ENCODE measurements around the gene CDC42BPA.
A peak's percentile ranks its signal among the peaks of the same experiment; 100 is the strongest.

The CDC42BPA gene

DNA sequence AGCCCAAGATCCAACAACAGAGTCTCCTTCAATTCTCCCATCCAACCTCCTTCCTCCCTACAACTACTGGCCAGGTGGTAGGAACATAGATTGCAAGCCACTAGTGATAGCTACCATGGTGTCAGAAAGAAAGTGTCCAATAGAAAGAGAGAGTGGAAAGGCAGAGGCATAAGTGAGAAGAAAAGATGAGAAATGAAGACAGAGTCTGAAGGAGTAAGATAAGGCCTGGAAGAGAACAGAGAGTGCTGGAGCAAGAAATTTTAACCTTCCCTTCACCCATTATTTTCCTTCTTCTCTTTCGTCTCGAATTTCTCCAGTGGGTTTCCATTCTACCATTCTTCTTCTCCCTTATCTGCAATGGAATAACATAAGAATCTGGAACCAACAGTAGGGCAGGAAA lies 57.9 kb downstream of the CDC42BPA start:
- ChIA-PET POLR2A (no interaction called here), CTCF (no interaction called here)
- TF ChIP-seq ZNF384 (IDR thresholded peaks at IDR 0.05) = no peak
- no peak for TF ChIP-seq NFRKB (IDR thresholded peaks at IDR 0.05)
- no peak for TF ChIP-seq FOXA1 (IDR thresholded peaks at IDR 0.05)
- TF ChIP-seq LEF1 (IDR thresholded peaks at IDR 0.05; ENCODE audit: borderline replicate concordance) = no peak
- TF ChIP-seq FOXM1 (IDR thresholded peaks at IDR 0.05; ENCODE audit: borderline replicate concordance) = no peak
- no peak for TF ChIP-seq ARNT (IDR thresholded peaks at IDR 0.05)
- no peak for TF ChIP-seq L3MBTL2 (conservative IDR thresholded peaks at IDR 0.05)
- TF ChIP-seq ELF4 (IDR thresholded peaks at IDR 0.05) = no peak
- no peak for DNase-seq (ENCODE audit: extremely low spot score)

DNA sequence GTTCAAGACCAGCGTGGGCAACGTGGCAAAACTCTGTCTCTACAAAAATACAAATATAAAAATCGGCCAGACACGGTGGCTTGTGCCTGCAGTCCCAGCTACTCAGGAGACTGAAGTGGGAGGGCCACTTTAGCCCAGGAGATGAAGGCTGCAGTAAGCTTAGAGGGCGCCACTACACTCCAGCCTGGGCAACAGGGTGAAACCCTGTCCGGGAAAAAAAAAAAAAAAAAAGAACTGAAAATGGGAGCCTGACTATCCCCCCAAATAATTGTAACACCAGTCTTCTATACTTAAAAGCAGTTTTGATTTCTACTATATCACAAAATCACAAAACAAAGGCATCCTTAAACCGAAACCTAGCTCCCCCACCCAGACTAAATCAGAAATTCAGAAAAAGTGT lies 60.3 kb downstream of the CDC42BPA start:
- ChIA-PET CTCF (interaction anchor here (0.7 to 1.1 kb wide), 4 partner anchors 8 to 199 kb away, joined by 3 to 4 read pairs (median 4); no protein-coding TSS in a partner anchor), POLR2A (no interaction called here)
- no peak for DNase-seq (ENCODE audit: extremely low spot score)
- TF ChIP-seq HDGF (IDR thresholded peaks at IDR 0.05; ENCODE audit: borderline replicate concordance) = no peak
- no peak for TF ChIP-seq TARDBP (IDR thresholded peaks at IDR 0.05)
- TF ChIP-seq ZNF384 (IDR thresholded peaks at IDR 0.05) = peak; percentile 90

DNA sequence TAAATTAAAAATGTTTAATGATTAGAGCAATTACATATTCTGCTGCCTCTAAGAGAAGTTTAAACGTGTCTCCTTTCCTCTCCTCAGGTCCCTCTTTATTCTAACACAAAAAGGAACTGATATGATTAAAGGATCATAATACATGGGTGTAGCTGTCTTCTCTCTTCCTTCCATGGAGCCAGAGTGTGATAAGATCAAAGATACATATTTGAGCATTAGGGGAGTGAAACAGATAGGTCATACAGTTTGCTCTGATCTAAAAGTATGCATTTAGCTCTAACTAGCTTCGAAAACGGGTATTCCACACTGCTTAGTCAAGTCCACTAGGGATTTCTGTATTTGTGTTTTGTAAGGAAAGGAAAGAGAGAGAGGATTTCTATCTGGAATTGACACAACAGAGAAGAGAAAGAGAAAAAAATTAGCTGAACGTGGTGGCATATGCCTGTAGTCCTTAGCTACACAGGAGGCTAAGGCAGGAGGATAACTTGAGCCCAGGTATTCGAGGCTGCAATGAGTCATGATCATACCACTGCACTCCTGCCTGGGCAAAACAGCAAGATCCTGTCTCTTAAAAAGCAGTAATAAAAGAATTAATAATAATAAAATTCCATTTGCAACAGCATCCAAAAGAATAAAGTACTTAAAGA lies 63.1 kb downstream of the CDC42BPA start:
- no peak for DNase-seq (ENCODE audit: extremely low spot score)
- POLR2A ChIA-PET = no interaction called here
- TF ChIP-seq ARNT (IDR thresholded peaks at IDR 0.05) (no peak), ELF4 (IDR thresholded peaks at IDR 0.05) (no peak), FOXK2 (IDR thresholded peaks at IDR 0.05) (no peak), TARDBP (IDR thresholded peaks at IDR 0.05) (no peak), CTBP1 (IDR thresholded peaks at IDR 0.05; ENCODE audit: borderline replicate concordance) (no peak), L3MBTL2 (conservative IDR thresholded peaks at IDR 0.05) (no peak), SP1 (IDR thresholded peaks at IDR 0.05) (no peak)
- TF ChIP-seq, protein P1, sequence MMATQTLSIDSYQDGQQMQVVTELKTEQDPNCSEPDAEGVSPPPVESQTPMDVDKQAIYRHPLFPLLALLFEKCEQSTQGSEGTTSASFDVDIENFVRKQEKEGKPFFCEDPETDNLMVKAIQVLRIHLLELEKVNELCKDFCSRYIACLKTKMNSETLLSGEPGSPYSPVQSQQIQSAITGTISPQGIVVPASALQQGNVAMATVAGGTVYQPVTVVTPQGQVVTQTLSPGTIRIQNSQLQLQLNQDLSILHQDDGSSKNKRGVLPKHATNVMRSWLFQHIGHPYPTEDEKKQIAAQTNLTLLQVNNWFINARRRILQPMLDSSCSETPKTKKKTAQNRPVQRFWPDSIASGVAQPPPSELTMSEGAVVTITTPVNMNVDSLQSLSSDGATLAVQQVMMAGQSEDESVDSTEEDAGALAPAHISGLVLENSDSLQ (IDR thresholded peaks at IDR 0.05) = no peak
- CTCF ChIA-PET = no interaction called here

DNA sequence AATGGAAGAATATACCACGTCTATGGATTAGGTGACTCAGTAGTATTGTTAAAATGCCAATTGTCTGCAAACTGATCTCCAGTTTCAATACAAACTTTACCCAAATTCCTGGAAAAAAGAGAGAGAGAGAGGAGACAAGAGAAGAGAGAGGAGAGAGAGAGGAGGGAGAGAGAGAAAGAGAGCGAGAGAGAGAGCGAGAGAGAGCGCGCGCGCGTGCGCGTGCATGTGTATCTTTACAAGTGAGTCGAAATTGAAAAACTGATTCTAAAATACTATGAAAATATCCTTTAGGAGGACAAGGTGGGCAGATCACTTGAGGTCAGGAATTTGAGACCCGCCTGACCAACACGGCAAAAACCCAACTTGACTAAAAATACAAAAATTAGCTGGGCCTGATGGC lies 65.2 kb downstream of the CDC42BPA start:
- TF ChIP-seq LEF1 (IDR thresholded peaks at IDR 0.05; ENCODE audit: borderline replicate concordance) = no peak
- TF ChIP-seq TARDBP (IDR thresholded peaks at IDR 0.05) = no peak
- no peak for TF ChIP-seq CTBP1 (IDR thresholded peaks at IDR 0.05; ENCODE audit: borderline replicate concordance)
- no peak for TF ChIP-seq FOXM1 (IDR thresholded peaks at IDR 0.05; ENCODE audit: borderline replicate concordance)
- no peak for TF ChIP-seq ELF4 (IDR thresholded peaks at IDR 0.05)
- no peak for TF ChIP-seq SP1 (IDR thresholded peaks at IDR 0.05)
- TF ChIP-seq, protein P1 (IDR thresholded peaks at IDR 0.05) = no peak
- no peak for TF ChIP-seq NFRKB (IDR thresholded peaks at IDR 0.05)
- no peak for TF ChIP-seq HDGF (IDR thresholded peaks at IDR 0.05; ENCODE audit: borderline replicate concordance)
- no peak for TF ChIP-seq ARNT (IDR thresholded peaks at IDR 0.05)
- no peak for TF ChIP-seq L3MBTL2 (conservative IDR thresholded peaks at IDR 0.05)
- no peak for TF ChIP-seq BHLHE40 (IDR thresholded peaks at IDR 0.05; ENCODE audit: borderline replicate concordance)
- TF ChIP-seq FOXK2 (IDR thresholded peaks at IDR 0.05) = no peak
- no peak for DNase-seq (ENCODE audit: extremely low spot score)
- ChIA-PET POLR2A (no interaction called here), CTCF (no interaction called here)

DNA sequence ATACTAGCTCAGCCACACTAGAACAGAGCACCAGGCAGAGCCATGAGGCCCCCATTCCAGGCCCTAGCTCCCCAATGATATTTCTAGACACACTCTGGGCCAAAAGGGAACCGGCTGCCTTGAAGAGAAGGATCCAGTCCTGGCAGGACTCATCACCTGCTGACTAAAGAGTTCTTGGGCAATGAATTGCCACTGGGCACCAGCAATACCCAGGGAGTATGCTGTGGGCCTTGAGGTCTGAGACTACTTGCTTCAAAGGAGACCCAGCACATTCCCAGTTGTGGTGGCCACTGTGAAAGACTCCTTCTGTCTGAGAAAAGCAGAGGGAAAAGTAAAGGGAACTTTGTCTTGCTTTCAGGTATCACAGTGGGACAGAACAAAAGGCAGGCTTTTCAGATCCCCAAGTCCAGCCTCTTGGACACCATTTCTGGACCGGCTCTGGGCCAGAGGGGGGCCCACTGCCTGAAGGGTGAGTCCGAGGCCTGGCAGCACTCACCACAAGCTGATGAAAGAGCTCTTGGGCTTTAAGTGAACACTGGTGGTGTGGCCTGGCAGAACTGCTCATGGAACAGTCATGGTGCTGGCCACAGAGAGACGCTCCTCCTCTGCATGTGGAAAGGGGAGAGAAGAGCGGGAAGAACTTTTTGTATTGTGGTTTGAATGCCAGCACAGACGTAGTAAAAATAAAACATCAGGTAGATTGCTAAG lies 72.5 kb downstream of the CDC42BPA start:
- ChIA-PET CTCF (no interaction called here), POLR2A (no interaction called here)
- no peak for DNase-seq (ENCODE audit: extremely low spot score)
- no peak for TF ChIP-seq ZNF384 (IDR thresholded peaks at IDR 0.05)
- TF ChIP-seq ARNT (IDR thresholded peaks at IDR 0.05) = no peak
- TF ChIP-seq FOXK2 (IDR thresholded peaks at IDR 0.05) = no peak

DNA sequence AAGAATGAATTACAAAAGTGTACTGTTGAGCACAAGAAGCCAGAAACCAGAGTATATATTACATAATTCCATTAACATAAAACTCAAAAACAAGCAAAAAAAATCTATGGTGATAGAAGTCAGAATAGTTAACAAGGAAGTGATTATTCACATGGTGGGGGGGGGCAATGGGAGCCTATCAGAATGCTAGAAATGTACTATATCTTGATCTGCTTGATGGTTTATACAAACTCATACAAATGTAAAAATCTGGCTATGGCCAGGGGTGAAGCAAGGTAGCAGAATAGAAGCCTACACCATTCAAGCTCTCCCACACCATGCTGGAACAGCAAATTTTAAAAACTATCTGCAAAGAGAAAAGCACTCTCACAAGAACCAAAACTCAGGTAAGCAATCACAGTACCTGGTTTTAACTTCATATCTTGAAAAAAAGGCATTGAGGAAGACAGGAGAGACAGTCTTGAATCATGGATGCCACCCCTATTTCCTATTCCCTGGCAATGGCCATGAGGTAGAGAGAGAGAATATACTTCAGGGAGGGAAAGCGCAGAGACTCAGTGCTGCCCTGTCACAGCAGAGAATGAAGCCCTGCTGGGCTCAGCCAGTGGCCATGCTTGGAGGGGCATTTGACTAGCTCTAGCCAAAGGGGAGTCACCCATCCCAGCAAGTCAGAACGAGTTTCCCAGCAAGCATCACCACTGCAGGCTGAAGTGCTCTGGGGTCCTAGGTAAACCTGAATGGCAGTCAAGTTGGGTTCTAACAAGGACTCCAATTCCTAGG lies 73.8 kb downstream of the CDC42BPA start:
- TF ChIP-seq FOXM1 (IDR thresholded peaks at IDR 0.05; ENCODE audit: borderline replicate concordance) = no peak
- no peak for TF ChIP-seq L3MBTL2 (conservative IDR thresholded peaks at IDR 0.05)
- TF ChIP-seq ARNT (IDR thresholded peaks at IDR 0.05) = no peak
- TF ChIP-seq SUZ12 (IDR thresholded peaks at IDR 0.05) = no peak
- TF ChIP-seq TARDBP (IDR thresholded peaks at IDR 0.05) = no peak
- TF ChIP-seq FOXK2 (IDR thresholded peaks at IDR 0.05) = no peak
- no peak for TF ChIP-seq BHLHE40 (IDR thresholded peaks at IDR 0.05; ENCODE audit: borderline replicate concordance)
- TF ChIP-seq, protein P1 (IDR thresholded peaks at IDR 0.05) = no peak
- no peak for TF ChIP-seq ZNF384 (IDR thresholded peaks at IDR 0.05)
- TF ChIP-seq SP1 (IDR thresholded peaks at IDR 0.05) = no peak
- TF ChIP-seq NFRKB (IDR thresholded peaks at IDR 0.05) = no peak
- no peak for TF ChIP-seq HDGF (IDR thresholded peaks at IDR 0.05; ENCODE audit: borderline replicate concordance)
- TF ChIP-seq FOXA1 (IDR thresholded peaks at IDR 0.05) = no peak
- no peak for TF ChIP-seq CTBP1 (IDR thresholded peaks at IDR 0.05; ENCODE audit: borderline replicate concordance)
- TF ChIP-seq LEF1 (IDR thresholded peaks at IDR 0.05; ENCODE audit: borderline replicate concordance) = no peak
- TF ChIP-seq ELF4 (IDR thresholded peaks at IDR 0.05) = no peak
- POLR2A ChIA-PET = no interaction called here
- DNase-seq (ENCODE audit: extremely low spot score) = no peak
- CTCF ChIA-PET = no interaction called here
